K562 (cell line): ENCODE measurements around the gene SYMPK. TPM values are rescaled to one million over a fixed set of nuclear protein-coding genes. Genes with fewer than 3 reads are reported as not detected.

Experiments used
- ARID1B ChIP-seq: fragments of 450-650 bp; IDR thresholded peaks from 2 replicates; pipeline ENCODE4 v1.6.1; 2016; ENCODE audit warnings: antibody characterized with exemption, mild to moderate bottlenecking, inconsistent platforms
- ASH1L ChIP-seq: fragments of 450-650 bp; IDR thresholded peaks from 2 replicates; pipeline ENCODE4 v1.6.1; 2018; ENCODE audit warnings: borderline replicate concordance, mild to moderate bottlenecking, low read depth; ENCODE audit not compliant: partially characterized antibody
- BRD9 ChIP-seq: fragments of 450-650 bp; IDR thresholded peaks from 2 replicates; pipeline ENCODE4 v1.6.1; 2018; ENCODE audit warnings: low read depth; ENCODE audit not compliant: partially characterized antibody
- KLF13 ChIP-seq: fragments of 450-650 bp; IDR thresholded peaks from 2 replicates; pipeline ENCODE4 v1.6.1; 2016; ENCODE audit warnings: missing genetic modification characterization, low read depth, mild to moderate bottlenecking, missing compliant biosample characterization, moderate library complexity, borderline replicate concordance
- MTF1 ChIP-seq: fragments of 250-450 bp; sonication (Bioruptor Pico); IDR thresholded peaks from 2 replicates; pipeline ENCODE4 v1.9.0; 2021; ENCODE audit warnings: moderate library complexity, mild to moderate bottlenecking, inconsistent platforms, borderline replicate concordance
- MYC ChIP-seq, 2 experiments: fragments of 250-450 bp in 1 of 2; sonication (Bioruptor Pico) in 1 of 2; IDR thresholded peaks; 2 replicates each; pipeline versions ENCODE4 v1.5.1 to v1.6.1; 2012 to 2021; ENCODE audit warnings: low read depth in 2 of 2, borderline replicate concordance in 1 of 2, improper control_type of control experiment in 1 of 2, low read length in 1 of 2, mild to moderate bottlenecking in 1 of 2, moderate library complexity in 1 of 2
- POLR3G ChIP-seq: IDR thresholded peaks from 2 replicates; pipeline ENCODE4 v1.6.1; 2011; ENCODE audit not compliant: insufficient read length, insufficient replicate concordance; ENCODE audit errors: extremely low read depth
- SMARCA4 ChIP-seq: fragments of 450-650 bp; IDR thresholded peaks from 2 replicates; pipeline ENCODE4 v1.6.1; 2016
- SP1 ChIP-seq: sonication (generic); formaldehyde crosslinking; IDR thresholded peaks from 2 replicates; pipeline ENCODE4 v1.8.1; 2022; ENCODE audit warnings: mild to moderate bottlenecking, missing genetic modification reagents
- TCF7L2 ChIP-seq: fragments of 150-350 bp; IDR thresholded peaks from 2 replicates; pipeline ENCODE4 v1.6.1; 2016; ENCODE audit warnings: low read depth, mild to moderate bottlenecking, low read length, moderate library complexity
- ZNF133 ChIP-seq: fragments of 250-450 bp; sonication (Bioruptor Pico); IDR thresholded peaks from 2 replicates; pipeline ENCODE4 v1.4.0; 2020; ENCODE audit warnings: mild to moderate bottlenecking
- ZNF282 ChIP-seq: sonication (generic); formaldehyde crosslinking; IDR thresholded peaks from 2 replicates; pipeline ENCODE4 v1.8.1; 2023; ENCODE audit warnings: missing genetic modification reagents
- ZNF316 ChIP-seq: fragments of 450-650 bp; IDR thresholded peaks from 2 replicates; pipeline ENCODE4 v1.6.1; 2016
- polyA plus RNA-seq, 8 experiments: library from polyadenylated mRNA; depleted of rRNA in 4 of 8; stranded (reverse) in 5 of 8; unstranded in 3 of 8; fragments of >200 nt; fragmentation: Nextera tagmentation in 2 of 8; fragmentation: Illumina TruSeq in 1 of 8; extraction: Ambion mirVana in 2 of 8; extraction: Trizol in 1 of 8; gene quantifications; 2 replicates each; pipeline versions ENCODE4 v1.2.1 to v1.2.3, GENCODE V29; 2011 to 2014; ENCODE audit warnings: inconsistent platforms in 1 of 8, missing spikeins in 1 of 8
- total RNA-seq, 7 experiments: library from RNA; depleted of rRNA in 6 of 7; stranded (reverse); fragments of >200 nt in 6 of 7; fragmentation: Illumina TruSeq in 2 of 7; extraction: Trizol in 2 of 7; gene quantifications; 2 replicates each; pipeline versions ENCODE4 v1.2.1 to v1.2.3, GENCODE V29; 2011 to 2021; ENCODE audit warnings: low replicate concordance in 1 of 7
- TF ChIP-seq, protein P1 (sequence below), 2 experiments: fragments of 450-650 bp; IDR thresholded peaks; 2 replicates each; pipeline ENCODE4 v1.6.1; 2016; ENCODE audit warnings: mild to moderate bottlenecking in 2 of 2, borderline replicate concordance in 1 of 2, low read depth in 1 of 2, moderate library complexity in 1 of 2
- TF ChIP-seq, protein P2 (sequence below): fragments of 450-650 bp; IDR thresholded peaks from 2 replicates; pipeline ENCODE4 v1.6.1; 2014; ENCODE audit warnings: low read depth, mild to moderate bottlenecking, moderate library complexity, borderline replicate concordance
- TF ChIP-seq, protein P3 (sequence below): sonication (generic); formaldehyde crosslinking; IDR thresholded peaks from 2 replicates; pipeline ENCODE4 v1.8.0; 2022; ENCODE audit warnings: missing genetic modification reagents, mild to moderate bottlenecking, borderline replicate concordance

The SYMPK gene
- total and polyA plus RNA-seq, 9 of the 15 experiments (the other 6 are each of a cell fraction or from before 2014, with no cell fraction given): 0.73 to 95.5 (median 58.4) TPM

DNA sequence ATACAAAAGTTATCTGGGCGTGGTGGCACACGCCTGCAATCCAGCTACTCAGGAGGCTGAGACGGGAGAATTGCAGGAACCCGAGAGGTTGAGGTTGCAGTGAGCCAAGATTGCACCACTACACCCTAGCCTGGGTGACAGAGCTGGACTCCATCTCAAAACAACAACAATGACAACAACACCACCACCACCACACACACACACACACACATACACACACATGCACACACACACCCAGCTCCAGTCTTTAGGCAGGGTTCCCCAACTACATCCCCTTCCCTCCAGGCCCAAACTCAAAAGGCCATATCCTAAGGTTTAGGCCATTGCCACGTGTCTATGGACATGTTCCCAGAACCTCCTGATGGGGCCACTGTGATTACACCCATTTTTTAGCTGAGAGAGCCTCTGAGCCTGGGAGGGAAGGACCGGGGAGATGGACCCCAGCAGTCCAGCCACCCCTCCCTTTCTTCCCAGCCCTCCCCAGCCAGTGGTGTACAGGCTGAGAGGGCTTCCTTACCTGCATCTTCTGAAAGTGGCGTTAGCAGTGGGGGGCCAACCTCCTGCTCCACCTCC is 61.3 kb downstream of the SYMPK start (continued):
- TF ChIP-seq, protein P1, sequence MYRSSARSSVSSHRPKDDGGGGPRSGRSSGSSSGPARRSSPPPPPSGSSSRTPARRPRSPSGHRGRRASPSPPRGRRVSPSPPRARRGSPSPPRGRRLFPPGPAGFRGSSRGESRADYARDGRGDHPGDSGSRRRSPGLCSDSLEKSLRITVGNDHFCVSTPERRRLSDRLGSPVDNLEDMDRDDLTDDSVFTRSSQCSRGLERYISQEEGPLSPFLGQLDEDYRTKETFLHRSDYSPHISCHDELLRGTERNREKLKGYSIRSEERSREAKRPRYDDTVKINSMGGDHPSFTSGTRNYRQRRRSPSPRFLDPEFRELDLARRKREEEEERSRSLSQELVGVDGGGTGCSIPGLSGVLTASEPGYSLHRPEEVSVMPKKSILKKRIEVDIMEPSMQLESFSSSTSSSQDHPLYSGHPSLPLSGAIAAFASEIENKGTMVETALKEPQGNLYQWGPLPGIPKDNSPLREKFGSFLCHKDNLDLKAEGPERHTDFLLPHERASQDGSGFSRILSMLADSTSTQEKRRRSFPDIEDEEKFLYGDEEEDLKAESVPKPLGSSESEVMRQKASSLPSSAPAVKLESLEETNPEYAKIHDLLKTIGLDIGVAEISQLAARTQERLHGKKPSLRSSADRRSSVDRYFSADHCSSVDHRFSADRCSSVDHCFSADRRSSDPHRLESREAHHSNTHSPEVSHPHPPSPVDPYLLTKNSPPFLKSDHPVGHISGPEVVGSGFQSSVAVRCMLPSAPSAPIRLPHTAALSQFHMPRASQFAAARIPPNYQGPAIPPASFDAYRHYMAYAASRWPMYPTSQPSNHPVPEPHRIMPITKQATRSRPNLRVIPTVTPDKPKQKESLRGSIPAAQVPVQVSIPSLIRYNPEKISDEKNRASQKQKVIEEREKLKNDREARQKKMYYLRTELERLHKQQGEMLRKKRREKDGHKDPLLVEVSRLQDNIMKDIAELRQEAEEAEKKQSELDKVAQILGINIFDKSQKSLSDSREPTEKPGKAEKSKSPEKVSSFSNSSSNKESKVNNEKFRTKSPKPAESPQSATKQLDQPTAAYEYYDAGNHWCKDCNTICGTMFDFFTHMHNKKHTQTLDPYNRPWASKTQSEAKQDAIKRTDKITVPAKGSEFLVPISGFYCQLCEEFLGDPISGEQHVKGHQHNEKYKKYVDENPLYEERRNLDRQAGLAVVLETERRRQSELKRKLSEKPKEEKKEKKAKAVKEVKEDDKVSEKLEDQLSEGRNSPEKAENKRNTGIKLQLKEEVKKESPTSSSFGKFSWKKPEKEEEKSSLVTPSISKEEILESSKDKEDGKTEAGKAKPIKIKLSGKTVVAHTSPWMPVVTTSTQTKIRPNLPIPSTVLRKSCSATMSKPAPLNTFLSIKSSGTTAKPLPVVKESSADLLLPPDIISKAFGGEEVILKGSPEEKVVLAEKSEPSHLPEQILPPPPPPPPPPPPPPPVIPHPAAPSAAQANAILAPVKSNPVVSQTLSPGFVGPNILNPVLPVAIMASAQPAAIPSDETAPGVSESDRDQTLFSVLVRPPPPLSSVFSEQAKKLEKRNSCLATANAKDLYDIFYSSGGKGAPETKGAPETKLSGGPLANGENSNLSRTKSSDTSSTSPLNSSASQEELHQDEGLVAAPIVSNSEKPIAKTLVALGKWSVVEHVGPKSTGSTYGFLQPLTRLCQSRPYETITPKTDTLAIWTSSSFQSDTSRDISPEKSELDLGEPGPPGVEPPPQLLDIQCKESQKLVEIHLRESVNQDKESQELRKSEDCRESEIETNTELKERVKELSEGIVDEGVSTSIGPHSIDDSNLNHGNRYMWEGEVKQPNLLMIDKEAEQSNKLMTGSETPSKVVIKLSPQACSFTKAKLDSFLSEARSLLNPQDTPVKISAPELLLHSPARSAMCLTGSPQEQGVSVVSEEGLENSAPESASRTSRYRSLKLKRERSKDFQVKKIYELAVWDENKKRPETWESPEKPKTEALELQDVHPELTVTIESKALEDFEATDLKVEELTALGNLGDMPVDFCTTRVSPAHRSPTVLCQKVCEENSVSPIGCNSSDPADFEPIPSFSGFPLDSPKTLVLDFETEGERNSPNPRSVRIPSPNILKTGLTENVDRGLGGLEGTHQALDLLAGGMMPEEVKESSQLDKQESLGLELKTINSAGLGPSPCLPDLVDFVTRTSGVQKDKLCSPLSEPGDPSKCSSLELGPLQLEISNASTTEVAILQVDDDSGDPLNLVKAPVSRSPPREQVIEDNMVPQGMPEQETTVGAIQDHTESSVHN (IDR thresholded peaks at IDR 0.05; ENCODE audit: borderline replicate concordance in 1 of 2, low read depth in 1 of 2): no peak
- TF ChIP-seq KLF13: no peak
- TF ChIP-seq, protein P2, sequence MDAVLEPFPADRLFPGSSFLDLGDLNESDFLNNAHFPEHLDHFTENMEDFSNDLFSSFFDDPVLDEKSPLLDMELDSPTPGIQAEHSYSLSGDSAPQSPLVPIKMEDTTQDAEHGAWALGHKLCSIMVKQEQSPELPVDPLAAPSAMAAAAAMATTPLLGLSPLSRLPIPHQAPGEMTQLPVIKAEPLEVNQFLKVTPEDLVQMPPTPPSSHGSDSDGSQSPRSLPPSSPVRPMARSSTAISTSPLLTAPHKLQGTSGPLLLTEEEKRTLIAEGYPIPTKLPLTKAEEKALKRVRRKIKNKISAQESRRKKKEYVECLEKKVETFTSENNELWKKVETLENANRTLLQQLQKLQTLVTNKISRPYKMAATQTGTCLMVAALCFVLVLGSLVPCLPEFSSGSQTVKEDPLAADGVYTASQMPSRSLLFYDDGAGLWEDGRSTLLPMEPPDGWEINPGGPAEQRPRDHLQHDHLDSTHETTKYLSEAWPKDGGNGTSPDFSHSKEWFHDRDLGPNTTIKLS: peak; percentile 54; the same call in 1 of the 2 replicates
- no peak for TF ChIP-seq ZNF282 (CRISPR knock-in tag)
- TF ChIP-seq BRD9: no peak
- TF ChIP-seq, protein P3, sequence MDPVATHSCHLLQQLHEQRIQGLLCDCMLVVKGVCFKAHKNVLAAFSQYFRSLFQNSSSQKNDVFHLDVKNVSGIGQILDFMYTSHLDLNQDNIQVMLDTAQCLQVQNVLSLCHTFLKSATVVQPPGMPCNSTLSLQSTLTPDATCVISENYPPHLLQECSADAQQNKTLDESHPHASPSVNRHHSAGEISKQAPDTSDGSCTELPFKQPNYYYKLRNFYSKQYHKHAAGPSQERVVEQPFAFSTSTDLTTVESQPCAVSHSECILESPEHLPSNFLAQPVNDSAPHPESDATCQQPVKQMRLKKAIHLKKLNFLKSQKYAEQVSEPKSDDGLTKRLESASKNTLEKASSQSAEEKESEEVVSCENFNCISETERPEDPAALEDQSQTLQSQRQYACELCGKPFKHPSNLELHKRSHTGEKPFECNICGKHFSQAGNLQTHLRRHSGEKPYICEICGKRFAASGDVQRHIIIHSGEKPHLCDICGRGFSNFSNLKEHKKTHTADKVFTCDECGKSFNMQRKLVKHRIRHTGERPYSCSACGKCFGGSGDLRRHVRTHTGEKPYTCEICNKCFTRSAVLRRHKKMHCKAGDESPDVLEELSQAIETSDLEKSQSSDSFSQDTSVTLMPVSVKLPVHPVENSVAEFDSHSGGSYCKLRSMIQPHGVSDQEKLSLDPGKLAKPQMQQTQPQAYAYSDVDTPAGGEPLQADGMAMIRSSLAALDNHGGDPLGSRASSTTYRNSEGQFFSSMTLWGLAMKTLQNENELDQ (CRISPR knock-in tag): no peak
- TF ChIP-seq SP1 (CRISPR knock-in tag): no peak
- TF ChIP-seq TCF7L2: no peak
- TF ChIP-seq ARID1B: 0 out of 2 replicates have a peak, but pooled peaks have one; percentile 11
- TF ChIP-seq ZNF133 (CRISPR knock-in tag): no peak
- no peak for TF ChIP-seq ASH1L
- no peak for TF ChIP-seq ZNF316
- TF ChIP-seq POLR3G: no peak
- no peak for TF ChIP-seq MYC (IDR thresholded peaks at IDR 0.05; ENCODE audit: low read depth, low read length)
- TF ChIP-seq MYC (CRISPR knock-in tag; IDR thresholded peaks at IDR 0.05; ENCODE audit: borderline replicate concordance, low read depth): no peak
- TF ChIP-seq SMARCA4: 0 out of 2 replicates have a peak, but pooled peaks have one; percentile 15
- TF ChIP-seq MTF1 (CRISPR knock-in tag): no peak
